Pancreas (tissue), 10 donors: ENCODE results near the gene TAS2R7. TPM values are rescaled to one million over a fixed set of nuclear protein-coding genes. Genes with fewer than 3 reads are reported as not detected.

ENCODE experiments used
- ATAC-seq, 4 donors: fragments of 200-7000 bp; cut with Tn5 transposase; one replicate each; pipeline versions ENCODE4 v1.8.0 to v1.9.1; 2020; ENCODE audit warnings: mild to moderate bottlenecking in 4 of 4, moderate library complexity in 4 of 4
- DNase-seq, 6 donors: peaks; one replicate each; pipeline ENCODE4 v3.0.0-alpha.2; 2020
- FAIRE-seq: peaks from 2 replicates; lab custom pipeline; 2012; peaks lifted over from hg19 to GRCh38; lab: Jason Lieb, UNC
- H3K27ac ChIP-seq, 4 donors: fragments of 200-600 bp; sonication (generic); 1 replicate in 3 of 4; 2 replicates in 1 of 4; pipeline versions ENCODE4 v1.5.0 to v1.8.0; 2020
- H3K27me3 ChIP-seq, 4 donors: fragments of 200-600 bp; one replicate each; pipeline ENCODE4 v1.8.0; 2021
- H3K36me3 ChIP-seq, 3 donors: fragments of 200-600 bp; sonication (generic) in 1 of 3; one replicate each; pipeline versions ENCODE4 v1.5.0 to v1.8.0; 2020 to 2021
- H3K4me1 ChIP-seq, 3 donors: fragments of 200-600 bp; one replicate each; pipeline ENCODE4 v1.8.0; 2021
- H3K4me3 ChIP-seq, 4 donors: fragments of 200-600 bp; sonication (generic) in 2 of 4; one replicate each; pipeline versions ENCODE4 v1.5.0 to v1.8.0; 2020 to 2021
- H3K9me3 ChIP-seq, 4 donors: fragments of 200-600 bp; one replicate each; pipeline ENCODE4 v1.8.0; 2021
- WGBS, 2 donors: extraction: QIAGEN DNeasy Blood & Tissue Kit; methylation state at CpG; one replicate each; pipeline ENCODE4 v1.1.7; 2013; 5-methylcytosine and 5-hydroxymethylcytosine counted together
- intact Hi-C, 3 donors: fragments of 100-400 bp; cut with DNase I; formaldehyde crosslinking; loops; one replicate each; pipeline versions ENCODE4 v1.11.1 to v1.14.2; 2022
- polyA plus RNA-seq, 2 donors: library from polyadenylated mRNA; stranded (reverse); fragments of 200-250 nt; gene quantifications; one replicate each; pipeline ENCODE4 v1.2.3, GENCODE V29; 2013
- total RNA-seq, 6 donors: library from RNA; stranded (reverse); fragmentation: NEBNext Ultra II Directional in 4 of 6; extraction: Animal tissue kit (Norgen Biotek cat#: 25700) in 4 of 6; gene quantifications; one replicate each; pipeline versions ENCODE4 v1.2.1 to v1.2.4, GENCODE V29; 2021 to 2023
- TF ChIP-seq, protein P1 (sequence below), 4 donors: fragments of 200-600 bp; sonication (generic) in 3 of 4; IDR thresholded peaks; one replicate each; pipeline versions ENCODE4 v1.5.0 to v1.8.0; 2021; ENCODE audit warnings: antibody characterized with exemption in 4 of 4
- donor health status: healthy with polysubstance abuse.
- donor health status: DM: no; HTN: no; CAD: no; lungs with moderate emphysema.
- donor health status: DM: no; HTN: no; CAD: no.
- donor health status: control.
- donor health status: control.
- donor health status: Bipolar disorder and iron deficiency.
- donor health status: DM: yes; HTN: yes; CAD: no.
- donor health status: DM: no; HTN: no; CAD: no.
- donor health status: DM: no; HTN: no; CAD: no.
- donor health status: DM: yes; HTN: yes; CAD: no.

TAS2R7 gene
- total and polyA plus RNA-seq, 8 donors, result not detected

DNA sequence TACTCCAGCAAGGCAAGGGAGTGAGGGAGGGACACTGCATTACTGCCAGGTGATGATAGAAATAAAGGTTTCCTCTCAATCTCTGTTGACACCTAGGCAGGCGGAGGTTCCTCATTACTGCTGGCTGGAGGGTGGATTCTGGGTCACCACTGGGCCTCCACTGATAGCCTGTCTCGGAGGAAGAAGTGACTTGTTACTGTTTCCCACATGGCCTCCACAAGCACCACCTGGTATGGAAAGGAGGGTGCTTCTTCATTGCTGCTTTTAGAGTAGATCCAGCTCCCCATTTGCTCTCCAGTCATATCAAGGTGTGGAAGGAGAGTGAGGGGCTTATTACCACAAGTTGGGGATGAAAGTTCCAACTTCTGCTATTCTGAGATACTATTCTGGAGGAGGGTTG is 40.4 kb upstream of the TAS2R7 start:
- ATAC-seq (no peak), FAIRE-seq (no peak), DNase-seq (no peak)
- intact Hi-C loops, result no loop called here
- TF ChIP-seq, protein P1, sequence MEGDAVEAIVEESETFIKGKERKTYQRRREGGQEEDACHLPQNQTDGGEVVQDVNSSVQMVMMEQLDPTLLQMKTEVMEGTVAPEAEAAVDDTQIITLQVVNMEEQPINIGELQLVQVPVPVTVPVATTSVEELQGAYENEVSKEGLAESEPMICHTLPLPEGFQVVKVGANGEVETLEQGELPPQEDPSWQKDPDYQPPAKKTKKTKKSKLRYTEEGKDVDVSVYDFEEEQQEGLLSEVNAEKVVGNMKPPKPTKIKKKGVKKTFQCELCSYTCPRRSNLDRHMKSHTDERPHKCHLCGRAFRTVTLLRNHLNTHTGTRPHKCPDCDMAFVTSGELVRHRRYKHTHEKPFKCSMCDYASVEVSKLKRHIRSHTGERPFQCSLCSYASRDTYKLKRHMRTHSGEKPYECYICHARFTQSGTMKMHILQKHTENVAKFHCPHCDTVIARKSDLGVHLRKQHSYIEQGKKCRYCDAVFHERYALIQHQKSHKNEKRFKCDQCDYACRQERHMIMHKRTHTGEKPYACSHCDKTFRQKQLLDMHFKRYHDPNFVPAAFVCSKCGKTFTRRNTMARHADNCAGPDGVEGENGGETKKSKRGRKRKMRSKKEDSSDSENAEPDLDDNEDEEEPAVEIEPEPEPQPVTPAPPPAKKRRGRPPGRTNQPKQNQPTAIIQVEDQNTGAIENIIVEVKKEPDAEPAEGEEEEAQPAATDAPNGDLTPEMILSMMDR (IDR thresholded peaks at IDR 0.05), result no peak
- H3K36me3 ChIP-seq, result no peaks in the 10 kb centered on the region
- H3K27me3 ChIP-seq, result no peaks in the 10 kb centered on the region
- no peak overlapping the region for H3K27ac ChIP-seq
- WGBS, 2 donors, result 96 to 97% methylated on average over 2 of the region's 2 CpGs
- no peaks in the 10 kb centered on the region for H3K4me1 ChIP-seq
- H3K4me3 ChIP-seq, result no peak overlapping the region
- no peaks in the 10 kb centered on the region for H3K9me3 ChIP-seq

DNA sequence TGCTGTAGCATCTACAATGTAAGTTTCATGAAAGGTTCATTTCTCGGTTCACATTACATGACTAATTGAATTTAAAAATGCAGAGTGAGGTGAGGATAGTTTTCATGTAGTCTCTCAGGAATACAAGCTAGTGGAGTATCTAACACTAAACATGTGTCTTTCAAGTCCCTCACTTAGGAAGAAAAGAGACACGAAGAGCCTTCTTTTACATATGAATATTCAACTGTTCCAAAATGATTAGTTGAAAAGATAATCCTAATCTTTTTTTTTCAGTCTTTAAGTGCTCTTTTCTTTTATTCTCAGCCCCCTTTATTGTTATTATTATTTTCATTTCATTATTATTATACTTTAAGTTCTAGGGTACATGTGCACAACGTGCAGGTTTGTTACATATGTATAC is 36.0 kb upstream of the TAS2R7 start:
- DNase-seq, result no peak
- WGBS, 2 donors, result 90% methylated on average over 3 of the region's 3 CpGs
- TF ChIP-seq, protein P1 (IDR thresholded peaks at IDR 0.05), result no peak
- no peak for ATAC-seq
- H3K36me3 ChIP-seq, result no peaks in the 10 kb centered on the region
- no peak overlapping the region for H3K4me3 ChIP-seq
- no peaks in the 10 kb centered on the region for H3K9me3 ChIP-seq
- H3K27me3 ChIP-seq, result no peaks in the 10 kb centered on the region
- no peaks in the 10 kb centered on the region for H3K4me1 ChIP-seq
- intact Hi-C loops, result no loop called here
- no peak for FAIRE-seq
- H3K27ac ChIP-seq, result no peak overlapping the region

DNA sequence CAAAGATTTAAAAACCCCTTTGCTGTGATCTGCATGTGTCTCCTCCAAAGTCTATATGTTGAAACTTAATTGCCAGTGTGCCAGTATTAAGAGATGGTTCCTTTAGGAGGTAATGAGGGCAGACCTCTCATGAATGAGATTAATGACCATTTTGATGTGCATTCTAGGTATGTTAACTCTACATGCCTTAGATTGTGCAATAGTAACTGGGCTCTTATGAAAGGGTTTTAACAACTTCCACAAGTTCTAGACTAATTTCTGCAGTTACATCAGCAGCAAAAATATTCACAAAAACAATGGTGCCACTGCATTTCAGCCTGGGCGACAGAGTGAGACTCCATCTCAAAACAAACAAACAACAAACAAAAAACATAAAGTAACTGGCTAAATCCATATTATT is 27.6 kb upstream of the TAS2R7 start:
- no peak for ATAC-seq
- no peaks in the 10 kb centered on the region for H3K27me3 ChIP-seq
- FAIRE-seq, result no peak
- no peaks in the 10 kb centered on the region for H3K9me3 ChIP-seq
- H3K4me1 ChIP-seq, result no peaks in the 10 kb centered on the region
- intact Hi-C loops, result no loop called here
- no peaks in the 10 kb centered on the region for H3K36me3 ChIP-seq
- H3K27ac ChIP-seq, result no peak overlapping the region
- 95 to 97% methylated on average over 1 of the region's 1 CpG for WGBS, 2 donors
- TF ChIP-seq, protein P1 (IDR thresholded peaks at IDR 0.05), result no peak
- H3K4me3 ChIP-seq, result no peak overlapping the region
- DNase-seq, result no peak

DNA sequence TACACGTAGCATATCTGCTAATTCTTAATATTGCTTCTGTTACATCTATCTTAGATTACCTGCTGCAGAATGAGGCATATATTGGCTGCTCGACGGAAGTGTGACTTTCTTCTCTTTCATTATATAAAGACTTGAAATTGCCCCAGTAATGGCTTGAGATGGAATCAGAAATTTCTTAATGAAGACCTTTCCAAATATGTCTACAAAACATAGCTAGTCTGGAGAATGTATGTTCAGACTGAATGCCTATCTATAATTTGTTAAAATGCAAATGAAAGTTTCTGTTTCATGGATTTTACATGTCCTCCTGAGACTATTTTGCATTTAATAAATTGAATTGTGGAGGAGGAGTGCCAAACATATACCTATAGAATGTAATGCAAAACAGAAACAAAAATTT is 23.8 kb upstream of the TAS2R7 start, which contains the start of gene TAS2R10:
Gene TAS2R10, minus strand, starts transcription at position 101 of the 400 bp plus-strand sequence. Its CDS starts 89 bp downstream, at position 12.
- no peaks in the 10 kb centered on the region for H3K27me3 ChIP-seq
- H3K4me1 ChIP-seq, result no peaks in the 10 kb centered on the region
- TF ChIP-seq, protein P1 (IDR thresholded peaks at IDR 0.05), result no peak
- H3K4me3 ChIP-seq, result no peak within 1 kb of the TSS
- DNase-seq (no peak), ATAC-seq (no peak), FAIRE-seq (no peak)
- H3K27ac ChIP-seq, result no peak within 1 kb of the TSS
- intact Hi-C loops, result no loop called here
- WGBS, 2 donors, result 87 to 94% methylated on average over 3 of the region's 3 CpGs
- no peaks in the 10 kb centered on the region for H3K36me3 ChIP-seq
- H3K9me3 ChIP-seq, result no peaks in the 10 kb centered on the region

DNA sequence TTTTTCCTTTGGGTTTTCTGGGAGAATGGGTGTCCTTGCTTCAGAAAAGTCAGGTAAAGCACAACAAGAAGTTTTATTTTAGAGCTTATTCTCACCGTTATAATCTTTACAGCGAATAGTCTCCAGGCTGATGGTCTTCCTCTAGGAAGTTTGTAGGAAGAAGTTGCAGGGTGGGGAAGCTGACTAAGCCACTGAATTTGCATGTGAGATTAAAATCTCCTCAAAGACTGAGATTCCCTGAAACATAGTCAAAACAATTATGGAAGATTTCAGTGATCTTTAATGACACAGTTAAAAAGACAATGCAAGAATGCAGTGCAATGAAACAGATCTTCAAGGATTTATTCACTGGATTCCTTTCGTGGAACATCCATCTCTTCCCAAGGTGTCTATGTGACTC is 22.5 kb upstream of the TAS2R7 start:
- no peak for ATAC-seq
- no peak for FAIRE-seq
- Histone ChIP-seq H3K4me3 (no peak overlapping the region), H3K9me3 (no peaks in the 10 kb centered on the region), H3K36me3 (no peaks in the 10 kb centered on the region), H3K27ac (no peak overlapping the region), H3K27me3 (no peaks in the 10 kb centered on the region), H3K4me1 (no peaks in the 10 kb centered on the region)
- DNase-seq, result no peak
- TF ChIP-seq, protein P1 (IDR thresholded peaks at IDR 0.05), result no peak
- WGBS, 2 donors, result 82 to 84% methylated on average over 3 of the region's 3 CpGs
- intact Hi-C loops, result no loop called here
